ENCODE data around the gene PRPF19. TPM values are rescaled to one million over a fixed set of nuclear protein-coding genes. Genes with fewer than 3 reads are reported as not detected.
"Not testable (repeated sequence)": the region's sequence is repeated elsewhere in the genome, so short reads cannot be mapped to it uniquely, and the experiment has no call there.

PRPF19 gene
- total and polyA plus RNA-seq, 3 experiments from 2014 or later: 19.0 to 204 (median 201) TPM

GRCh38 chr11:60909680-60910280 is 3.4 kb upstream of the PRPF19 start:
- peak overlapping the region in 2 of 8 donors; percentile 61 to 90 for H3K27ac Mint-ChIP-seq

GRCh38 chr11:60908803-60909202 is 2.4 kb upstream of the PRPF19 start:
- ChIA-PET POLR2A (no interaction called here), CTCF (no interaction called here)
- Mint-ChIP-seq H3K9me3 (no peaks in the 10 kb centered on the region), H3K27ac (peak overlapping the region in 4 of 8 donors; percentile 12 to 51 (median 35)), H3K36me3 (peaks cover 0 to 18% (median 0%) of the 10 kb centered on the region in 3 donors), H3K27me3 (no peaks in the 10 kb centered on the region), H3K4me3 (peak overlapping the region in 2 of 7 donors; percentile 33 to 48), H3K4me1 (peaks cover 55 to 72% (median 65%) of the 10 kb centered on the region in 3 donors)
- H3K27me3 ChIP-seq (ENCODE audit: insufficient read depth, low read length, poor library complexity, severe bottlenecking): no peaks in the 10 kb centered on the region
- no peak overlapping the region for H3K27ac ChIP-seq (ENCODE audit: low read depth, low read length)
- DNase-seq: no peak
- H3K4me1 ChIP-seq (ENCODE audit: insufficient read depth, low read length): peaks cover 55% of the 10 kb centered on the region
- no peak overlapping the region for H3K4me3 ChIP-seq (ENCODE audit: low read length)
- H3K36me3 ChIP-seq (ENCODE audit: insufficient read depth, low read length): no peaks in the 10 kb centered on the region
- no peaks in the 10 kb centered on the region for H3K9me3 ChIP-seq (ENCODE audit: low read length)

More at GRCh38 chr11:60909680-60910280, 3.4 kb upstream of the PRPF19 start:
- H3K9me3 Mint-ChIP-seq; H3K27me3 ChIP-seq (ENCODE audit: insufficient read depth, low read length, poor library complexity, severe bottlenecking); H3K4me3 Mint-ChIP-seq; H3K9me3 ChIP-seq (ENCODE audit: low read length); H3K4me3 ChIP-seq (ENCODE audit: low read length); H3K27ac ChIP-seq (ENCODE audit: low read depth, low read length); CTCF ChIA-PET; H3K27me3 Mint-ChIP-seq; H3K36me3 ChIP-seq (ENCODE audit: insufficient read depth, low read length); POLR2A ChIA-PET; DNase-seq: not testable (repeated sequence)
- Mint-ChIP-seq H3K36me3 (peaks cover 0 to 16% (median 0%) of the 10 kb centered on the region in 3 donors), H3K4me1 (peaks cover 51 to 67% (median 58%) of the 10 kb centered on the region in 3 donors)
- H3K4me1 ChIP-seq (ENCODE audit: insufficient read depth, low read length): peaks cover 46% of the 10 kb centered on the region

- H3K27ac Mint-ChIP-seq: peak overlapping the region; percentile 93 to 98 (median 98)
- ChIA-PET CTCF (interaction anchor here (0.9 to 5.0 kb wide), 9 partner anchors 8 to 74 kb away, joined by 3 to 51 read pairs (median 4); partner anchors contain the start of gene TMEM109), POLR2A (interaction anchor here (0.7 to 4.8 kb wide), 4 partner anchors 9 to 74 kb away, joined by 3 to 33 read pairs (median 4); partner anchors contain the start of gene TMEM109)
- Histone ChIP-seq H3K4me1 (ENCODE audit: insufficient read depth, low read length) (peaks cover 29% of the 10 kb centered on the region), H3K9me3 (ENCODE audit: low read length) (no peaks in the 10 kb centered on the region), H3K36me3 (ENCODE audit: insufficient read depth, low read length) (peaks cover 29% of the 10 kb centered on the region), H3K27me3 (ENCODE audit: insufficient read depth, low read length, poor library complexity, severe bottlenecking) (no peaks in the 10 kb centered on the region), H3K4me3 (ENCODE audit: low read length) (peak overlapping the region; percentile 80), H3K27ac (ENCODE audit: low read depth, low read length) (peak overlapping the region; percentile 68)
- H3K9me3 Mint-ChIP-seq: no peaks in the 10 kb centered on the region
- peak overlapping the region; percentile 89 to 95 (median 91) for H3K4me3 Mint-ChIP-seq
- peaks cover 34 to 54% (median 43%) of the 10 kb centered on the region in 3 donors for H3K4me1 Mint-ChIP-seq
- no peaks in the 10 kb centered on the region for H3K27me3 Mint-ChIP-seq
- no peak for DNase-seq
- peaks cover 0 to 49% (median 4%) of the 10 kb centered on the region in 3 donors for H3K36me3 Mint-ChIP-seq
These were observed 753 bp downstream of the PRPF19 start for GRCh38 chr11:60905551-60906113.

GRCh38 chr11:60905047-60905446 is 1.3 kb downstream of the PRPF19 start:
- Mint-ChIP-seq H3K9me3 (no peaks in the 10 kb centered on the region), H3K36me3 (peaks cover 0 to 54% (median 7%) of the 10 kb centered on the region in 3 donors), H3K27ac (peak overlapping the region; percentile 16 to 98 (median 96)), H3K4me3 (peak overlapping the region; percentile 89 to 95 (median 91)), H3K27me3 (no peaks in the 10 kb centered on the region), H3K4me1 (peaks cover 33 to 48% (median 39%) of the 10 kb centered on the region in 3 donors)
- Histone ChIP-seq H3K9me3 (ENCODE audit: low read length) (no peaks in the 10 kb centered on the region), H3K36me3 (ENCODE audit: insufficient read depth, low read length) (peaks cover 34% of the 10 kb centered on the region), H3K27ac (ENCODE audit: low read depth, low read length) (peak overlapping the region; percentile 68), H3K4me3 (ENCODE audit: low read length) (peak overlapping the region; percentile 80), H3K27me3 (ENCODE audit: insufficient read depth, low read length, poor library complexity, severe bottlenecking) (no peaks in the 10 kb centered on the region), H3K4me1 (ENCODE audit: insufficient read depth, low read length) (peaks cover 28% of the 10 kb centered on the region)
- CTCF ChIA-PET: interaction anchor here (1.0 to 5.0 kb wide), 8 partner anchors 8 to 74 kb away, joined by 3 to 51 read pairs (median 4); partner anchors contain the start of gene TMEM109
- no peak for DNase-seq
- POLR2A ChIA-PET: interaction anchor here (0.7 to 4.8 kb wide), 3 partner anchors 10 to 19 kb away, joined by 3 to 33 read pairs (median 4); partner anchors contain the start of gene TMEM109

- no peaks in the 10 kb centered on the region for H3K27me3 Mint-ChIP-seq
- no peaks in the 10 kb centered on the region for H3K27me3 ChIP-seq (ENCODE audit: insufficient read depth, low read length, poor library complexity, severe bottlenecking)
- H3K27ac Mint-ChIP-seq: peak overlapping the region in 3 of 8 donors; percentile 10 to 68 (median 29)
- H3K4me1 ChIP-seq (ENCODE audit: insufficient read depth, low read length): peaks cover 28% of the 10 kb centered on the region
- peaks cover 32 to 47% (median 33%) of the 10 kb centered on the region in 3 donors for H3K4me1 Mint-ChIP-seq
- POLR2A ChIA-PET: no interaction called here
- CTCF ChIA-PET: interaction anchor here (1.4 to 6.0 kb wide), 6 partner anchors 8 to 71 kb away, joined by 4 to 51 read pairs (median 25); partner anchors contain the start of gene TMEM109
- H3K36me3 ChIP-seq (ENCODE audit: insufficient read depth, low read length): peaks cover 55% of the 10 kb centered on the region
- no peak overlapping the region for H3K27ac ChIP-seq (ENCODE audit: low read depth, low read length)
- no peak overlapping the region for H3K4me3 ChIP-seq (ENCODE audit: low read length)
- H3K9me3 ChIP-seq (ENCODE audit: low read length): no peaks in the 10 kb centered on the region
- DNase-seq: no peak
- H3K9me3 Mint-ChIP-seq: no peaks in the 10 kb centered on the region
- peak overlapping the region in 2 of 7 donors; percentile 19 to 77 for H3K4me3 Mint-ChIP-seq
- H3K36me3 Mint-ChIP-seq: peaks cover 8 to 78% (median 17%) of the 10 kb centered on the region in 3 donors
These were observed 3.8 kb downstream of the PRPF19 start for GRCh38 chr11:60902625-60903024.

DNA sequence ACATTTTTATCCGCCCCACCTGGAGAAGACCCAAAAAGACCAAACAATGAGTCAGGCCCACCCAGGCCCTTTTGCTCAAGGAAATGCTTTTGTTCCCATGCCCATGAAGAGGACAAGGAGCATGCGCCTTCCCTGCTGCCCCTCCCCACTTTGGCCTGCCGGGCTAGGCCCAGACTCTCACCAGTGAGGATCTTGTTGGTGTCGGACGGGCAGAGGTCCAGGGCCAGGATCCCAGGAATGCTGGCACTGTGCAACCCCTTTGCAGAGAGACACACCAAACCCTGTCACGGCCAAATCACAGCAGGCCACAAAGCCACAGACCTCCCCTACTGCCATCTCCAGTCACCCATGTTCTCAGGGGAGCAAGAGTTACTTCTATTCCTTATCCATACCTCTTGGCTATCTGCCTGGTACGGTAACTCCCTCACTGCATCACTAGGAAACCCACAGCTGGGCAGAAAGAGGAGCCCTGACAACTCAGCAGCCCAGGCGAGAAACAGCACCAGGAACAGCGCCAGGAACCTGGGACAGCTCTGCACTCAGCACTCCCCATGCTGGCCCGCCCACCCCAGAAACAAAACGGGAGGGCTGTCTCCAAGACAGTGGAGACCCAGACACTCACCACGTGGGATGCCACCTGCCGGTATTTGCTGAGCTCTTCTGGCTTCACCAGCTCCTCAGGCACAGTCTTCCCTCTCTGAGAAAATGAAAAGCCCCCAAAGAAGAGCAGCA is 5.5 kb downstream of the PRPF19 start:
- Histone ChIP-seq H3K4me1 (ENCODE audit: insufficient read depth, low read length) (peaks cover 22% of the 10 kb centered on the region), H3K36me3 (ENCODE audit: insufficient read depth, low read length) (peaks cover 70% of the 10 kb centered on the region), H3K9me3 (ENCODE audit: low read length) (no peaks in the 10 kb centered on the region), H3K27ac (ENCODE audit: low read depth, low read length) (no peak overlapping the region), H3K4me3 (ENCODE audit: low read length) (no peak overlapping the region), H3K27me3 (ENCODE audit: insufficient read depth, low read length, poor library complexity, severe bottlenecking) (no peaks in the 10 kb centered on the region)
- Mint-ChIP-seq H3K36me3 (peaks cover 12 to 89% (median 22%) of the 10 kb centered on the region in 3 donors), H3K4me3 (peak overlapping the region in 1 of 7 donors; percentile 27), H3K9me3 (no peaks in the 10 kb centered on the region), H3K27me3 (no peaks in the 10 kb centered on the region), H3K4me1 (peaks cover 22 to 37% (median 23%) of the 10 kb centered on the region in 3 donors), H3K27ac (peak overlapping the region in 3 of 8 donors; percentile 48 to 88 (median 48))
- POLR2A ChIA-PET: no interaction called here
- CTCF ChIA-PET: interaction anchor here (1.3 to 6.0 kb wide), 11 partner anchors 11 to 212 kb away, joined by 3 to 32 read pairs (median 4); partner anchors contain the start of gene TMEM109
- no peak for DNase-seq

DNA sequence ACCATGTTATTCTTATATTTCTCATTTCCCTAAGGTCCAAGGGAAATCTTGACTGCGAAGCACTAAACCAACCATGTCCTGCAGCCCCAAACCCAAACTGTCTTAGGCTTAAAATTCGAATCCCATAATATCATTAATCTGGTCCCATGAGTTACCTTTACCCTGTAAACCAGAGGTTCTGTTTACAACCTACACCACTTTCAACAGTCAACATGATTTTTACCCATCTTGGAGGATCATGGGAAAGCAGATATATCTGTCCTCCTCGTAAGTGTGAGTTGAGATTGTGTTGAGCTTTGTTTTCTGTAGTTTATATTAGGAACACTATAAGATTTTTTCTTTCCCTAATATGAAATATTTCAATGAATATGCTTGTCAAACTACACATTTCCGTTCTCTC is 6.4 kb downstream of the PRPF19 start:
- H3K36me3 Mint-ChIP-seq: peaks cover 12 to 92% (median 22%) of the 10 kb centered on the region in 3 donors
- no peaks in the 10 kb centered on the region for H3K9me3 ChIP-seq (ENCODE audit: low read length)
- peaks cover 15% of the 10 kb centered on the region for H3K4me1 ChIP-seq (ENCODE audit: insufficient read depth, low read length)
- peaks cover 78% of the 10 kb centered on the region for H3K36me3 ChIP-seq (ENCODE audit: insufficient read depth, low read length)
- CTCF ChIA-PET: interaction anchor here (0.6 to 6.0 kb wide), 15 partner anchors 12 to 288 kb away, joined by 3 to 32 read pairs (median 4); partner anchors contain the start of genes TMEM109 and TMEM132A
- no peaks in the 10 kb centered on the region for H3K9me3 Mint-ChIP-seq
- peaks cover 15 to 28% (median 16%) of the 10 kb centered on the region in 3 donors for H3K4me1 Mint-ChIP-seq
- no peaks in the 10 kb centered on the region for H3K27me3 Mint-ChIP-seq
- no peak overlapping the region for H3K4me3 ChIP-seq (ENCODE audit: low read length)
- POLR2A ChIA-PET: interaction anchor here (0.8 kb wide), 1 partner anchor 14 kb away, joined by 6 read pairs; the partner anchor contains the start of gene TMEM109
- DNase-seq: no peak
- H3K27me3 ChIP-seq (ENCODE audit: insufficient read depth, low read length, poor library complexity, severe bottlenecking): no peaks in the 10 kb centered on the region
- peak overlapping the region in 1 of 7 donors; percentile 27 for H3K4me3 Mint-ChIP-seq
- no peak overlapping the region for H3K27ac ChIP-seq (ENCODE audit: low read depth, low read length)
- H3K27ac Mint-ChIP-seq: peak overlapping the region in 3 of 8 donors; percentile 48 to 81 (median 61)
